Nephron (organoid): ENCODE results near the gene NT5DC1.

Source experiments
- H3K27ac Mint-ChIP-seq, 3 experiments: 2 replicates each; pipeline ENCODE4 v1.8.0; 2020; ENCODE audit warnings: mixed read lengths in 3 of 3, mild to moderate bottlenecking in 2 of 3, moderate library complexity in 1 of 3
- H3K27me3 Mint-ChIP-seq: 2 replicates; pipeline ENCODE4 v1.8.0; 2021; ENCODE audit warnings: low read depth, mild to moderate bottlenecking, moderate library complexity, mixed read lengths
- H3K36me3 Mint-ChIP-seq: 2 replicates; pipeline ENCODE4 v1.8.0; 2020; ENCODE audit warnings: low read depth, mixed read lengths
- H3K4me1 Mint-ChIP-seq: 2 replicates; pipeline ENCODE4 v1.8.0; 2020; ENCODE audit warnings: mixed read lengths
- H3K4me3 Mint-ChIP-seq, 3 experiments: 2 replicates each; pipeline ENCODE4 v1.8.0; 2020; ENCODE audit warnings: mild to moderate bottlenecking in 3 of 3, mixed read lengths in 3 of 3, moderate library complexity in 2 of 3
- H3K9me3 Mint-ChIP-seq: 2 replicates; pipeline ENCODE4 v1.8.0; 2020; ENCODE audit warnings: mixed read lengths
- CTCF ChIP-seq, 3 experiments: fragments of 200-600 bp; sonication (generic); IDR thresholded peaks; one replicate each; pipeline ENCODE4 v1.5.0; 2021; ENCODE audit warnings: antibody characterized with exemption in 3 of 3; ENCODE audit not compliant: unreplicated experiment in 3 of 3

The NT5DC1 gene

GRCh38 chr6:116111552-116112528 lies 11.2 kb downstream of the NT5DC1 start:
- TF ChIP-seq CTCF (IDR thresholded peaks at IDR 0.05; ENCODE audit: unreplicated experiment in 3 of 3): peak in 2 of 3 experiments; percentile 34 to 44
- H3K9me3 Mint-ChIP-seq: no peaks in the 10 kb centered on the region
- H3K27me3 Mint-ChIP-seq: no peaks in the 10 kb centered on the region
- peaks cover 35% of the 10 kb centered on the region for H3K36me3 Mint-ChIP-seq
- H3K4me3 Mint-ChIP-seq: no peak overlapping the region
- H3K4me1 Mint-ChIP-seq: peaks cover 5% of the 10 kb centered on the region
- H3K27ac Mint-ChIP-seq: no peak overlapping the region

GRCh38 chr6:116113386-116113785 lies 12.7 kb downstream of the NT5DC1 start:
- peaks cover 5% of the 10 kb centered on the region for H3K4me1 Mint-ChIP-seq
- H3K27me3 Mint-ChIP-seq: no peaks in the 10 kb centered on the region
- H3K27ac Mint-ChIP-seq: no peak overlapping the region
- no peak overlapping the region for H3K4me3 Mint-ChIP-seq
- H3K9me3 Mint-ChIP-seq: no peaks in the 10 kb centered on the region
- no peak for TF ChIP-seq CTCF (IDR thresholded peaks at IDR 0.05; ENCODE audit: unreplicated experiment in 3 of 3)
- peaks cover 39% of the 10 kb centered on the region for H3K36me3 Mint-ChIP-seq

- Mint-ChIP-seq H3K27ac (no peak overlapping the region), H3K9me3 (no peaks in the 10 kb centered on the region), H3K27me3 (no peaks in the 10 kb centered on the region), H3K4me3 (no peak overlapping the region), H3K36me3 (peaks cover 26% of the 10 kb centered on the region), H3K4me1 (no peaks in the 10 kb centered on the region)
- TF ChIP-seq CTCF (IDR thresholded peaks at IDR 0.05; ENCODE audit: unreplicated experiment in 3 of 3): peak; percentile 34 to 52 (median 44)
Observed at GRCh38 chr6:116115781-116116180, 15.1 kb downstream of the NT5DC1 start.

- Mint-ChIP-seq H3K27ac (no peak overlapping the region), H3K4me3 (no peak overlapping the region), H3K4me1 (no peaks in the 10 kb centered on the region), H3K36me3 (peaks cover 19% of the 10 kb centered on the region), H3K9me3 (no peaks in the 10 kb centered on the region), H3K27me3 (no peaks in the 10 kb centered on the region)
- no peak for TF ChIP-seq CTCF (IDR thresholded peaks at IDR 0.05; ENCODE audit: unreplicated experiment in 3 of 3)
Observed at GRCh38 chr6:116118608-116119007, 18.0 kb downstream of the NT5DC1 start.

GRCh38 chr6:116120430-116120829 lies 19.8 kb downstream of the NT5DC1 start:
- H3K4me3 Mint-ChIP-seq: no peak overlapping the region
- no peaks in the 10 kb centered on the region for H3K9me3 Mint-ChIP-seq
- H3K27ac Mint-ChIP-seq: no peak overlapping the region
- no peak for TF ChIP-seq CTCF (IDR thresholded peaks at IDR 0.05; ENCODE audit: unreplicated experiment in 3 of 3)
- peaks cover 11% of the 10 kb centered on the region for H3K36me3 Mint-ChIP-seq
- no peaks in the 10 kb centered on the region for H3K4me1 Mint-ChIP-seq
- no peaks in the 10 kb centered on the region for H3K27me3 Mint-ChIP-seq

- TF ChIP-seq CTCF (IDR thresholded peaks at IDR 0.05; ENCODE audit: unreplicated experiment in 3 of 3): no peak
- Mint-ChIP-seq H3K4me3 (no peak within 1 kb of the TSS), H3K36me3 (peaks cover 7% of the 10 kb centered on the region)
Observed at GRCh38 chr6:116126032-116126431, 25.4 kb downstream of the NT5DC1 start, which contains the start of gene COL10A1. COL10A1 (minus strand) TSS chr6:116126132; CDS start chr6:116125492, 640 bp downstream.

More at GRCh38 chr6:116126032-116126431, 25.4 kb downstream of the NT5DC1 start, which contains the start of gene COL10A1:
- Mint-ChIP-seq H3K27me3 (no peaks in the 10 kb centered on the region), H3K9me3 (no peaks in the 10 kb centered on the region), H3K4me1 (no peaks in the 10 kb centered on the region), H3K27ac (no peak within 1 kb of the TSS)
